Inflammatory macrophage treated with lipopolysaccharide for 1 hour (primary cell): Measurements from ENCODE around the gene AADAT.
"Not testable (repeated sequence)": the region's sequence is repeated elsewhere in the genome, so short reads cannot be mapped to it uniquely, and the experiment has no call there.

Experiments used
- DNase-seq, 2 donors: peaks; one replicate each; pipeline ENCODE4 v3.0.0-alpha.2; 2020 to 2022

AADAT gene

GRCh38 chr4:170088716-170089115, 1.0 kb downstream of the AADAT start:
- no peak for DNase-seq

GRCh38 chr4:170087163-170087700, 2.5 kb downstream of the AADAT start:
- DNase-seq = peak; percentile 2 to 3

GRCh38 chr4:170083541-170083940, 6.2 kb downstream of the AADAT start:
- DNase-seq = no peak

GRCh38 chr4:170080496-170080895, 9.3 kb downstream of the AADAT start:
- DNase-seq = no peak

- no peak for DNase-seq
Observed at GRCh38 chr4:170079981-170080380, 9.8 kb downstream of the AADAT start.

GRCh38 chr4:170071196-170071595, 18.6 kb downstream of the AADAT start:
- DNase-seq = no peak

- no peak for DNase-seq
Observed at GRCh38 chr4:170068438-170069128, 21.2 kb downstream of the AADAT start.

- no peak for DNase-seq
Observed at GRCh38 chr4:170059421-170059820, 30.3 kb downstream of the AADAT start.

- no peak for DNase-seq
Observed at GRCh38 chr4:170058826-170059225, 30.9 kb downstream of the AADAT start.

GRCh38 chr4:170057866-170058265, 31.9 kb downstream of the AADAT start:
- DNase-seq = no peak

- no peak for DNase-seq
Observed at GRCh38 chr4:170052919-170053318, 36.8 kb downstream of the AADAT start.

GRCh38 chr4:170051402-170051801, 38.4 kb downstream of the AADAT start:
- no peak for DNase-seq

- no peak for DNase-seq
Observed at GRCh38 chr4:170049766-170050165, 40.0 kb downstream of the AADAT start.

GRCh38 chr4:170047771-170048354, 41.9 kb downstream of the AADAT start:
- peak; percentile 40 to 86 for DNase-seq

GRCh38 chr4:170046156-170046555, 43.6 kb downstream of the AADAT start:
- DNase-seq = not testable (repeated sequence)

- no peak for DNase-seq
Observed at GRCh38 chr4:170040031-170040680, 49.6 kb downstream of the AADAT start.

- no peak for DNase-seq
Observed at GRCh38 chr4:170038769-170039168, 51.0 kb downstream of the AADAT start.

GRCh38 chr4:170038232-170038631, 51.5 kb downstream of the AADAT start:
- no peak for DNase-seq

GRCh38 chr4:170037481-170037880, 52.3 kb downstream of the AADAT start:
- DNase-seq = no peak

GRCh38 chr4:170035845-170036244, 53.9 kb downstream of the AADAT start:
- no peak for DNase-seq

- no peak for DNase-seq
Observed at GRCh38 chr4:170035231-170035630, 54.5 kb downstream of the AADAT start.

GRCh38 chr4:170033999-170034398, 55.8 kb downstream of the AADAT start:
- no peak for DNase-seq

- DNase-seq = no peak
Observed at GRCh38 chr4:170030121-170030520, 59.6 kb downstream of the AADAT start.
